ENCODE results near the gene NELL1. TPM values are rescaled to one million over a fixed set of nuclear protein-coding genes. Genes with fewer than 3 reads are reported as not detected.

NELL1 gene
- total and polyA plus RNA-seq, 3 experiments from 2014 or later: not detected

- Mint-ChIP-seq H3K27ac (no peak overlapping the region), H3K4me1 (no peaks in the 10 kb centered on the region), H3K36me3 (no peaks in the 10 kb centered on the region), H3K27me3 (no peaks in the 10 kb centered on the region), H3K4me3 (no peak overlapping the region), H3K9me3 (peaks cover 0 to 27% (median 3%) of the 10 kb centered on the region in 5 donors)
- ChIA-PET CTCF (no interaction called here), POLR2A (no interaction called here)
- no peak for DNase-seq
- Histone ChIP-seq H3K4me3 (ENCODE audit: low read length) (no peak overlapping the region), H3K4me1 (ENCODE audit: insufficient read depth, low read length) (no peaks in the 10 kb centered on the region), H3K27ac (ENCODE audit: low read depth, low read length) (no peak overlapping the region), H3K27me3 (ENCODE audit: insufficient read depth, low read length, poor library complexity, severe bottlenecking) (no peaks in the 10 kb centered on the region), H3K9me3 (ENCODE audit: low read length) (no peaks in the 10 kb centered on the region), H3K36me3 (ENCODE audit: insufficient read depth, low read length) (no peaks in the 10 kb centered on the region)
Measured at GRCh38 chr11:21582791-21583190, 913.4 kb downstream of the NELL1 start.

- Mint-ChIP-seq H3K4me1 (no peaks in the 10 kb centered on the region), H3K4me3 (no peak overlapping the region), H3K9me3 (peaks cover 8 to 39% (median 10%) of the 10 kb centered on the region in 5 donors), H3K36me3 (no peaks in the 10 kb centered on the region), H3K27me3 (no peaks in the 10 kb centered on the region), H3K27ac (no peak overlapping the region)
- ChIA-PET CTCF (no interaction called here), POLR2A (no interaction called here)
- no peaks in the 10 kb centered on the region for H3K4me1 ChIP-seq (ENCODE audit: insufficient read depth, low read length)
- H3K4me3 ChIP-seq (ENCODE audit: low read length): no peak overlapping the region
- H3K27me3 ChIP-seq (ENCODE audit: insufficient read depth, low read length, poor library complexity, severe bottlenecking): no peaks in the 10 kb centered on the region
- H3K9me3 ChIP-seq (ENCODE audit: low read length): no peaks in the 10 kb centered on the region
- no peak for DNase-seq
- no peak overlapping the region for H3K27ac ChIP-seq (ENCODE audit: low read depth, low read length)
- H3K36me3 ChIP-seq (ENCODE audit: insufficient read depth, low read length): no peaks in the 10 kb centered on the region
Measured at GRCh38 chr11:21588754-21589153, 919.4 kb downstream of the NELL1 start.

GRCh38 chr11:21602699-21603098 is 933.3 kb downstream of the NELL1 start:
- H3K4me1 ChIP-seq (ENCODE audit: insufficient read depth, low read length): no peaks in the 10 kb centered on the region
- Mint-ChIP-seq H3K36me3 (no peaks in the 10 kb centered on the region), H3K27ac (no peak overlapping the region), H3K27me3 (no peaks in the 10 kb centered on the region), H3K4me1 (no peaks in the 10 kb centered on the region), H3K4me3 (no peak overlapping the region), H3K9me3 (peaks cover 2 to 28% (median 7%) of the 10 kb centered on the region in 5 donors)
- H3K9me3 ChIP-seq (ENCODE audit: low read length): no peaks in the 10 kb centered on the region
- no peak overlapping the region for H3K4me3 ChIP-seq (ENCODE audit: low read length)
- CTCF ChIA-PET: no interaction called here
- no peaks in the 10 kb centered on the region for H3K27me3 ChIP-seq (ENCODE audit: insufficient read depth, low read length, poor library complexity, severe bottlenecking)
- no peak overlapping the region for H3K27ac ChIP-seq (ENCODE audit: low read depth, low read length)
- POLR2A ChIA-PET: no interaction called here
- no peak for DNase-seq
- no peaks in the 10 kb centered on the region for H3K36me3 ChIP-seq (ENCODE audit: insufficient read depth, low read length)

GRCh38 chr11:21603886-21604285 is 934.5 kb downstream of the NELL1 start:
- Mint-ChIP-seq H3K9me3 (peaks cover 4 to 28% (median 8%) of the 10 kb centered on the region in 5 donors), H3K27ac (no peak overlapping the region), H3K27me3 (no peaks in the 10 kb centered on the region), H3K4me1 (no peaks in the 10 kb centered on the region), H3K36me3 (no peaks in the 10 kb centered on the region), H3K4me3 (no peak overlapping the region)
- no peaks in the 10 kb centered on the region for H3K36me3 ChIP-seq (ENCODE audit: insufficient read depth, low read length)
- no peaks in the 10 kb centered on the region for H3K27me3 ChIP-seq (ENCODE audit: insufficient read depth, low read length, poor library complexity, severe bottlenecking)
- H3K4me1 ChIP-seq (ENCODE audit: insufficient read depth, low read length): no peaks in the 10 kb centered on the region
- H3K9me3 ChIP-seq (ENCODE audit: low read length): no peaks in the 10 kb centered on the region
- no peak for DNase-seq
- H3K27ac ChIP-seq (ENCODE audit: low read depth, low read length): no peak overlapping the region
- no peak overlapping the region for H3K4me3 ChIP-seq (ENCODE audit: low read length)
- ChIA-PET POLR2A (no interaction called here), CTCF (no interaction called here)

GRCh38 chr11:21604564-21604963 is 935.2 kb downstream of the NELL1 start:
- POLR2A ChIA-PET: no interaction called here
- no peak for DNase-seq

GRCh38 chr11:21612326-21612725 is 942.9 kb downstream of the NELL1 start:
- no peaks in the 10 kb centered on the region for H3K27me3 Mint-ChIP-seq

More at GRCh38 chr11:21604564-21604963, 935.2 kb downstream of the NELL1 start:
- CTCF ChIA-PET: no interaction called here
- no peaks in the 10 kb centered on the region for H3K36me3 ChIP-seq (ENCODE audit: insufficient read depth, low read length)
- no peaks in the 10 kb centered on the region for H3K9me3 ChIP-seq (ENCODE audit: low read length)
- Mint-ChIP-seq H3K36me3 (no peaks in the 10 kb centered on the region), H3K9me3 (peaks cover 4 to 28% (median 8%) of the 10 kb centered on the region in 5 donors), H3K4me3 (no peak overlapping the region), H3K27me3 (no peaks in the 10 kb centered on the region), H3K4me1 (no peaks in the 10 kb centered on the region), H3K27ac (no peak overlapping the region)
- no peaks in the 10 kb centered on the region for H3K4me1 ChIP-seq (ENCODE audit: insufficient read depth, low read length)
- no peak overlapping the region for H3K27ac ChIP-seq (ENCODE audit: low read depth, low read length)
- no peak overlapping the region for H3K4me3 ChIP-seq (ENCODE audit: low read length)
- H3K27me3 ChIP-seq (ENCODE audit: insufficient read depth, low read length, poor library complexity, severe bottlenecking): no peaks in the 10 kb centered on the region

GRCh38 chr11:21614961-21615360 is 945.6 kb downstream of the NELL1 start:
- H3K4me1 ChIP-seq (ENCODE audit: insufficient read depth, low read length): no peaks in the 10 kb centered on the region
- H3K27ac ChIP-seq (ENCODE audit: low read depth, low read length): no peak overlapping the region
- no peaks in the 10 kb centered on the region for H3K9me3 ChIP-seq (ENCODE audit: low read length)
- H3K27me3 ChIP-seq (ENCODE audit: insufficient read depth, low read length, poor library complexity, severe bottlenecking): no peaks in the 10 kb centered on the region
- Mint-ChIP-seq H3K9me3 (peaks cover 0 to 25% (median 10%) of the 10 kb centered on the region in 5 donors), H3K27ac (no peak overlapping the region), H3K36me3 (no peaks in the 10 kb centered on the region), H3K27me3 (no peaks in the 10 kb centered on the region), H3K4me3 (no peak overlapping the region), H3K4me1 (no peaks in the 10 kb centered on the region)
- POLR2A ChIA-PET: no interaction called here
- H3K4me3 ChIP-seq (ENCODE audit: low read length): no peak overlapping the region
- DNase-seq: no peak
- H3K36me3 ChIP-seq (ENCODE audit: insufficient read depth, low read length): no peaks in the 10 kb centered on the region
- CTCF ChIA-PET: no interaction called here

More at GRCh38 chr11:21612326-21612725, 942.9 kb downstream of the NELL1 start:
- Mint-ChIP-seq H3K27ac (no peak overlapping the region), H3K4me1 (no peaks in the 10 kb centered on the region), H3K9me3 (peaks cover 2 to 23% (median 14%) of the 10 kb centered on the region in 5 donors), H3K4me3 (no peak overlapping the region), H3K36me3 (no peaks in the 10 kb centered on the region)
- Histone ChIP-seq H3K27ac (ENCODE audit: low read depth, low read length) (no peak overlapping the region), H3K36me3 (ENCODE audit: insufficient read depth, low read length) (no peaks in the 10 kb centered on the region), H3K27me3 (ENCODE audit: insufficient read depth, low read length, poor library complexity, severe bottlenecking) (no peaks in the 10 kb centered on the region), H3K4me1 (ENCODE audit: insufficient read depth, low read length) (no peaks in the 10 kb centered on the region), H3K4me3 (ENCODE audit: low read length) (no peak overlapping the region), H3K9me3 (ENCODE audit: low read length) (no peaks in the 10 kb centered on the region)
- DNase-seq: no peak
- ChIA-PET CTCF (no interaction called here), POLR2A (no interaction called here)

- no peak for DNase-seq
- no peaks in the 10 kb centered on the region for H3K4me1 ChIP-seq (ENCODE audit: insufficient read depth, low read length)
- Mint-ChIP-seq H3K27ac (no peak overlapping the region), H3K27me3 (no peaks in the 10 kb centered on the region), H3K4me1 (no peaks in the 10 kb centered on the region), H3K4me3 (no peak overlapping the region), H3K36me3 (no peaks in the 10 kb centered on the region), H3K9me3 (peaks cover 2 to 34% (median 12%) of the 10 kb centered on the region in 5 donors)
- H3K27me3 ChIP-seq (ENCODE audit: insufficient read depth, low read length, poor library complexity, severe bottlenecking): no peaks in the 10 kb centered on the region
- H3K36me3 ChIP-seq (ENCODE audit: insufficient read depth, low read length): no peaks in the 10 kb centered on the region
- ChIA-PET POLR2A (no interaction called here), CTCF (no interaction called here)
- no peak overlapping the region for H3K4me3 ChIP-seq (ENCODE audit: low read length)
- H3K27ac ChIP-seq (ENCODE audit: low read depth, low read length): no peak overlapping the region
- no peaks in the 10 kb centered on the region for H3K9me3 ChIP-seq (ENCODE audit: low read length)
Measured at GRCh38 chr11:21615955-21616371, 946.6 kb downstream of the NELL1 start.

- no peak for DNase-seq
- Histone ChIP-seq H3K36me3 (ENCODE audit: insufficient read depth, low read length) (no peaks in the 10 kb centered on the region), H3K27me3 (ENCODE audit: insufficient read depth, low read length, poor library complexity, severe bottlenecking) (no peaks in the 10 kb centered on the region), H3K9me3 (ENCODE audit: low read length) (no peaks in the 10 kb centered on the region), H3K4me3 (ENCODE audit: low read length) (no peak overlapping the region), H3K27ac (ENCODE audit: low read depth, low read length) (no peak overlapping the region), H3K4me1 (ENCODE audit: insufficient read depth, low read length) (no peaks in the 10 kb centered on the region)
- peaks cover 0 to 1% of the 10 kb centered on the region in 2 donors for H3K27me3 Mint-ChIP-seq
- no peaks in the 10 kb centered on the region for H3K4me1 Mint-ChIP-seq
- ChIA-PET POLR2A (no interaction called here), CTCF (no interaction called here)
- no peak overlapping the region for H3K4me3 Mint-ChIP-seq
- H3K27ac Mint-ChIP-seq: no peak overlapping the region
- no peaks in the 10 kb centered on the region for H3K36me3 Mint-ChIP-seq
- H3K9me3 Mint-ChIP-seq: peaks cover 8 to 28% (median 11%) of the 10 kb centered on the region in 5 donors
Measured at GRCh38 chr11:21622566-21622965, 953.2 kb downstream of the NELL1 start.

All from CD8-positive, alpha-beta memory T cell (primary cell).